K562 (cell line): ENCODE results near the gene PPHLN1. TPM values are rescaled to one million over a fixed set of nuclear protein-coding genes. Genes with fewer than 3 reads are reported as not detected.
A peak's percentile ranks its signal among the peaks of the same experiment; 100 is the strongest.

ENCODE experiments used
- CGGBP1 ChIP-seq: fragments of 250-450 bp; sonication (Bioruptor Pico); IDR thresholded peaks from 2 replicates; pipeline ENCODE4 v1.9.0; 2021; ENCODE audit warnings: mild to moderate bottlenecking
- CREM ChIP-seq: IDR thresholded peaks from 2 replicates; pipeline ENCODE4 v1.6.1; 2014; ENCODE audit warnings: antibody characterized with exemption, low read depth
- DDX20 ChIP-seq: fragments of 450-650 bp; IDR thresholded peaks from 2 replicates; pipeline ENCODE4 v1.6.1; 2016; ENCODE audit warnings: missing genetic modification characterization, low read depth, mild to moderate bottlenecking, missing compliant biosample characterization, moderate library complexity
- FOXA1 ChIP-seq: fragments of 450-650 bp; IDR thresholded peaks from 2 replicates; pipeline ENCODE4 v1.6.1; 2016; ENCODE audit warnings: mild to moderate bottlenecking, borderline replicate concordance
- GABPB2 ChIP-seq: fragments of 250-450 bp; sonication (Bioruptor Pico); conservative IDR thresholded peaks from 2 replicates; pipeline ENCODE4 v1.5.1; 2021; ENCODE audit warnings: mild to moderate bottlenecking
- HMG20A ChIP-seq: fragments of 450-650 bp; formaldehyde crosslinking; conservative IDR thresholded peaks from 2 replicates; pipeline ENCODE4 v1.4.0; 2020; ENCODE audit warnings: mild to moderate bottlenecking, mixed read lengths
- MYBL2 ChIP-seq, 2 experiments: fragments of 450-650 bp in 1 of 2; sonication (generic) in 1 of 2; formaldehyde crosslinking in 1 of 2; IDR thresholded peaks; 2 replicates each; pipeline versions ENCODE4 v1.6.1 to v1.8.1; 2017 to 2022; ENCODE audit warnings: borderline replicate concordance in 1 of 2, inconsistent platforms in 1 of 2, low read depth in 1 of 2, mild to moderate bottlenecking in 1 of 2, missing genetic modification reagents in 1 of 2, moderate library complexity in 1 of 2
- PURB ChIP-seq: sonication (generic); formaldehyde crosslinking; IDR thresholded peaks from 2 replicates; pipeline ENCODE4 v1.9.0; 2021; ENCODE audit warnings: low read depth, mild to moderate bottlenecking, missing genetic modification reagents
- RBM15 ChIP-seq: fragments of 200-400 bp; formaldehyde crosslinking; IDR thresholded peaks from 2 replicates; pipeline ENCODE4 v1.6.1; 2018; ENCODE audit warnings: mild to moderate bottlenecking, low read length, moderate library complexity; ENCODE audit not compliant: insufficient read depth
- SP2 ChIP-seq: IDR thresholded peaks from 2 replicates; pipeline ENCODE4 v1.6.1; 2011; ENCODE audit warnings: mild to moderate bottlenecking, low read depth, low read length, moderate library complexity; ENCODE audit not compliant: poor library complexity, severe bottlenecking; ENCODE audit errors: extremely low read depth
- STAT5B ChIP-seq: fragments of 250-450 bp; sonication (Bioruptor Pico); IDR thresholded peaks from 2 replicates; pipeline ENCODE4 v1.8.0; 2021; ENCODE audit warnings: mild to moderate bottlenecking, inconsistent platforms
- ZKSCAN3 ChIP-seq: fragments of 250-450 bp; sonication (Bioruptor Pico); IDR thresholded peaks from 2 replicates; pipeline ENCODE4 v1.4.0; 2020
- polyA plus RNA-seq, 8 experiments: library from polyadenylated mRNA; depleted of rRNA in 4 of 8; stranded (reverse) in 5 of 8; unstranded in 3 of 8; fragments of >200 nt; fragmentation: Nextera tagmentation in 2 of 8; fragmentation: Illumina TruSeq in 1 of 8; extraction: Ambion mirVana in 2 of 8; extraction: Trizol in 1 of 8; gene quantifications; 2 replicates each; pipeline versions ENCODE4 v1.2.1 to v1.2.3, GENCODE V29; 2011 to 2014; ENCODE audit warnings: inconsistent platforms in 1 of 8, missing spikeins in 1 of 8
- total RNA-seq, 7 experiments: library from RNA; depleted of rRNA in 6 of 7; stranded (reverse); fragments of >200 nt in 6 of 7; fragmentation: Illumina TruSeq in 2 of 7; extraction: Trizol in 2 of 7; gene quantifications; 2 replicates each; pipeline versions ENCODE4 v1.2.1 to v1.2.3, GENCODE V29; 2011 to 2021; ENCODE audit warnings: low replicate concordance in 1 of 7

PPHLN1 gene
- total and polyA plus RNA-seq, 9 of the 15 experiments (the other 6 are each of a cell fraction or from before 2014, with no cell fraction given) = 66.3 to 112 (median 93.6) TPM

GRCh38 chr12:42482748-42483520, 157.0 kb downstream of the PPHLN1 start (continued):
- no peak for TF ChIP-seq GABPB2 (CRISPR knock-in tag)
- TF ChIP-seq CREM = peak; percentile 19; the same call in 1 of the 2 replicates
- TF ChIP-seq STAT5B = no peak
- no peak for TF ChIP-seq ZKSCAN3
- TF ChIP-seq FOXA1 = no peak
- TF ChIP-seq MYBL2 (IDR thresholded peaks at IDR 0.05; ENCODE audit: low read depth) = no peak
- no peak for TF ChIP-seq MYBL2 (CRISPR knock-in tag; IDR thresholded peaks at IDR 0.05; ENCODE audit: borderline replicate concordance)
- TF ChIP-seq CGGBP1 (CRISPR knock-in tag) = no peak
- TF ChIP-seq DDX20 = no peak
- no peak for TF ChIP-seq RBM15
- TF ChIP-seq SP2 = no peak
- no peak for TF ChIP-seq HMG20A (CRISPR knock-in tag)
- TF ChIP-seq PURB (CRISPR knock-in tag) = no peak
- TF ChIP-seq, all 486 proteins: peak for 58
